Body of pancreas (tissue), 4 donors: ENCODE measurements around the gene ADGRG7. TPM values are rescaled to one million over a fixed set of nuclear protein-coding genes. Genes with fewer than 3 reads are reported as not detected.

Source experiments
- ATAC-seq: fragments of 150-250 bp; one replicate; pipeline ENCODE4 v1.9.1; 2016
- DNase-seq, 4 donors: peaks; one replicate each; pipeline ENCODE4 v3.0.0-alpha.2; 2019
- H3K27ac ChIP-seq, 4 donors: fragments of 200-600 bp; sonication (generic); 1 replicate in 3 of 4; 2 replicates in 1 of 4; pipeline versions ENCODE4 v1.5.1 to v1.6.1; 2016 to 2019; ENCODE audit warnings: mild to moderate bottlenecking in 1 of 4, mixed read lengths in 1 of 4, moderate library complexity in 1 of 4
- H3K27me3 ChIP-seq, 2 donors: fragments of 200-600 bp; sonication (generic); one replicate each; pipeline ENCODE4 v1.6.0; 2016; ENCODE audit warnings: mild to moderate bottlenecking in 1 of 2
- H3K36me3 ChIP-seq, 2 donors: fragments of 200-600 bp; sonication (generic); replicated peaks in 1 of 2; 2 replicates each; pipeline ENCODE4 v1.5.1; 2016; ENCODE audit warnings: low read depth in 2 of 2; ENCODE audit not compliant: insufficient read depth in 1 of 2
- H3K4me1 ChIP-seq: fragments of 200-600 bp; sonication (generic); one replicate; pipeline ENCODE4 v1.6.0; 2016
- H3K4me3 ChIP-seq, 2 donors: fragments of 200-600 bp; sonication (generic); 1 replicate in 1 of 2; 2 replicates in 1 of 2; pipeline ENCODE4 v1.5.1; 2016 to 2019
- H3K9me3 ChIP-seq, 3 donors: fragments of 200-600 bp; sonication (generic); 1 replicate in 2 of 3; 2 replicates in 1 of 3; pipeline ENCODE4 v1.5.1; 2016
- CTCF ChIP-seq, 7 experiments: fragments of 450-650 bp in 4 of 7; fragments of 200-600 bp in 3 of 7; sonication (generic) in 3 of 7; IDR thresholded peaks; one replicate each; pipeline ENCODE4 v1.5.1; 2016 to 2019; ENCODE audit warnings: antibody characterized with exemption in 7 of 7
- POLR2A ChIP-seq, 3 donors: fragments of 450-650 bp; IDR thresholded peaks; one replicate each; pipeline ENCODE4 v1.6.1; 2016; ENCODE audit warnings: antibody characterized with exemption in 3 of 3, mild to moderate bottlenecking in 2 of 3
- WGBS, 2 donors: methylation state at CpG; one replicate each; pipeline ENCODE4 v1.1.5; 2017; 5-methylcytosine and 5-hydroxymethylcytosine counted together
- intact Hi-C: fragments of 100-400 bp; cut with DNase I; formaldehyde crosslinking; loops from one replicate; pipeline ENCODE4 v1.15.1; 2023
- total RNA-seq, 2 donors: library from RNA; depleted of rRNA; stranded (reverse); fragments of >200 nt; gene quantifications; one replicate each; pipeline ENCODE4 v1.1.0, GENCODE V29; 2016

ADGRG7 gene, protein sequence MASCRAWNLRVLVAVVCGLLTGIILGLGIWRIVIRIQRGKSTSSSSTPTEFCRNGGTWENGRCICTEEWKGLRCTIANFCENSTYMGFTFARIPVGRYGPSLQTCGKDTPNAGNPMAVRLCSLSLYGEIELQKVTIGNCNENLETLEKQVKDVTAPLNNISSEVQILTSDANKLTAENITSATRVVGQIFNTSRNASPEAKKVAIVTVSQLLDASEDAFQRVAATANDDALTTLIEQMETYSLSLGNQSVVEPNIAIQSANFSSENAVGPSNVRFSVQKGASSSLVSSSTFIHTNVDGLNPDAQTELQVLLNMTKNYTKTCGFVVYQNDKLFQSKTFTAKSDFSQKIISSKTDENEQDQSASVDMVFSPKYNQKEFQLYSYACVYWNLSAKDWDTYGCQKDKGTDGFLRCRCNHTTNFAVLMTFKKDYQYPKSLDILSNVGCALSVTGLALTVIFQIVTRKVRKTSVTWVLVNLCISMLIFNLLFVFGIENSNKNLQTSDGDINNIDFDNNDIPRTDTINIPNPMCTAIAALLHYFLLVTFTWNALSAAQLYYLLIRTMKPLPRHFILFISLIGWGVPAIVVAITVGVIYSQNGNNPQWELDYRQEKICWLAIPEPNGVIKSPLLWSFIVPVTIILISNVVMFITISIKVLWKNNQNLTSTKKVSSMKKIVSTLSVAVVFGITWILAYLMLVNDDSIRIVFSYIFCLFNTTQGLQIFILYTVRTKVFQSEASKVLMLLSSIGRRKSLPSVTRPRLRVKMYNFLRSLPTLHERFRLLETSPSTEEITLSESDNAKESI
- not detected for total RNA-seq

DNA sequence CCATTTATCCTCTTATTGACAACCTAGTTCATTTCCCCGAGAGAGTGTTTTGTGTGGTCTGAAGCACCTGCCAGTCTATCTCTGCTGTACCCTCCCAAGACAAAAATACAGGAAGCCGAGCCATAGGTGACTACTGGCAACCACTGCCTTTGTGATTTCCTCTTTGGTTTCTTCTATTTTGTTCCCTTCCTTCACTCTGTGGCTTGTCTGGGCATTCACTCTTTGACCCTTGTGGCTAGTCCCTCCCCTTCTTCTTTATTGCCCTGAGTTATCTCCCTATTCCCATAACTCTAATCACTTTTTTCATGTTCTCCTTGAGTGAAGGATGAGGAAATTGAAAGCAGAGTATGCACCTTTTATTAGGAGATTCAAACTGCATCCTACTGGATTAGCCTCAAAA lies at the start of gene ADGRG7:
ADGRG7 (plus strand) TSS at position 297 of the 400 bp plus-strand sequence. CDS start 256 bp downstream, outside the sequence.
- TF ChIP-seq POLR2A (IDR thresholded peaks at IDR 0.05): no peak
- TF ChIP-seq CTCF (IDR thresholded peaks at IDR 0.05): no peak
- H3K4me3 ChIP-seq: no peak within 1 kb of the TSS
- no peak within 1 kb of the TSS for H3K27ac ChIP-seq
- intact Hi-C loops: loop anchor here (10.0 kb wide), 1 partner anchor 285 kb away; no protein-coding TSS in a partner anchor
- H3K9me3 ChIP-seq: no peaks in the 10 kb centered on the region
- DNase-seq (no peak), ATAC-seq (no peak)
- peaks cover 10% of the 10 kb centered on the region for H3K4me1 ChIP-seq
- H3K27me3 ChIP-seq: no peaks in the 10 kb centered on the region
- 77 to 84% methylated on average over 2 of the region's 2 CpGs for WGBS, 2 donors
- no peaks in the 10 kb centered on the region for H3K36me3 ChIP-seq

DNA sequence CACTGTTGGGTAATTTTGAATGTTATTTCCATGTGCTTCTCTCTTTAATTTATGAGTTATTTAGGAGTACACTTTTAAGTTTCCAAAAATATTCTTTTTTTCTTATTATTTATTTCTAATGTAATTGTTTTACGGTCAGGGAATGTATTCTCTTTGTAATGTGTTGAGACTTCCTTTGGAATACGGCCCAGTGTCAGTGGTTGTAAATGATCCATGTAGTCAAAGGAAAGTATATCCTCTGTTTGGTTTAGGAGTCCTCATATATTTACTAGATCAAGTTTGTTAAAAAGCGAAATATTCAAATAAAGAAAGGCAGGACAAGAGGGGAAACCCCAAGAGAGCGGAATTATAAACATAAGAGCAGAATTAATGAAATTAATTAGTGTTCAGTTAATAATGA lies 49.0 kb upstream of the ADGRG7 start:
- H3K9me3 ChIP-seq: no peaks in the 10 kb centered on the region
- H3K4me3 ChIP-seq: no peak overlapping the region
- DNase-seq: no peak
- H3K4me1 ChIP-seq: no peaks in the 10 kb centered on the region
- TF ChIP-seq CTCF (IDR thresholded peaks at IDR 0.05): no peak
- no peak for TF ChIP-seq POLR2A (IDR thresholded peaks at IDR 0.05)
- WGBS, 2 donors: 85 to 92% methylated on average over 4 of the region's 4 CpGs
- no peaks in the 10 kb centered on the region for H3K36me3 ChIP-seq
- intact Hi-C loops: no loop called here
- no peak overlapping the region for H3K27ac ChIP-seq
- H3K27me3 ChIP-seq: no peaks in the 10 kb centered on the region
- ATAC-seq: no peak

DNA sequence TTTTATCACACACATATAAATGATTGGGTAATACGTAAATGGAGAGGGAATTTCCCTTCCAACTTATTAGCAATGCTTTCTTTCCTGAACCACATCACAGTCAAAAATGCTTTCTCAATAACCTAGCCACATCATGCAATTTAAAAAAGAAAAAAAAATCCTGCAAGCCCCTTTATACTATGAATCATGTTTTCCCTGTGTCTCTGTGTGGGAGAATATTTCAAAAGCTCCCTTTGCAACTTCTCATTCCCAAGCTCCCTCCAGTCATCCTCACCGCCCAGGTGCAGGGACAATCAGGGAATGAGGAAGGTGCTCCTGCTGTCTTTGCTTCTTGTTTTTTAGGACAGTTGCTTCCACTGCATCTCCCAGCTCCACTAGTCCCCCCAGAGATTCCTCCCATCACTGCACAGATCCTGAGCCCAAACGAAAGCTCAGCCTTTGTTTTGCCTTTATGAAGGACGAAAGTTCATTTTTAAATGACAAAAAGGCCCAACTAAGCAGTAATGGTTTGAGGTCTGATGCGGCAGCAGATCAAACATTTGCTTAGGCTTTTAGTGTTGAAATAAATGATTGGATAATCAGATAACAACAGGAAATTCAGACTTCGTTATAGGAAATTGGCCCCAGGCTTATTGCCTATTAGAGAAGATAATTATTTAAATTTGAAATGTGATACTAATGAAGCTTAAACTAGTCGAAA lies 47.8 kb upstream of the ADGRG7 start:
- ATAC-seq (no peak), DNase-seq (no peak)
- Histone ChIP-seq H3K9me3 (no peaks in the 10 kb centered on the region), H3K36me3 (no peaks in the 10 kb centered on the region), H3K27me3 (no peaks in the 10 kb centered on the region), H3K4me3 (no peak overlapping the region), H3K27ac (no peak overlapping the region), H3K4me1 (no peaks in the 10 kb centered on the region)
- TF ChIP-seq CTCF (IDR thresholded peaks at IDR 0.05) (no peak), POLR2A (IDR thresholded peaks at IDR 0.05) (no peak)
- WGBS, 2 donors: 80 to 90% methylated on average over 7 of the region's 7 CpGs
- intact Hi-C loops: no loop called here

- Histone ChIP-seq H3K36me3 (no peaks in the 10 kb centered on the region), H3K9me3 (no peaks in the 10 kb centered on the region), H3K4me1 (no peaks in the 10 kb centered on the region), H3K27ac (no peak overlapping the region), H3K4me3 (no peak overlapping the region), H3K27me3 (no peaks in the 10 kb centered on the region)
- intact Hi-C loops: no loop called here
- no peak for ATAC-seq
- no peak for DNase-seq
- WGBS, 2 donors: 92 to 94% methylated on average over 4 of the region's 4 CpGs
- TF ChIP-seq CTCF (IDR thresholded peaks at IDR 0.05) (no peak), POLR2A (IDR thresholded peaks at IDR 0.05) (no peak)
Observed at GRCh38 chr3:100562224-100562857, 47.1 kb upstream of the ADGRG7 start.
